Natural killer cell treated with Interleukin-12 subunit alpha and Interleukin-12 subunit beta and Interleukin-15 and Interleukin-18, amount 100 ng/mL, for 72 hours (primary cell): ENCODE results near the gene PDIA5. TPM values are rescaled to one million over a fixed set of nuclear protein-coding genes. Genes with fewer than 3 reads are reported as not detected.

Source experiments
- ATAC-seq, 2 donors: fragments of 150-1000 bp; cut with Tn5 transposase in 1 of 2; sonication (Bioruptor Pico), chemical (Tn5 transposase) in 1 of 2; 2 replicates each; pipeline ENCODE4 v1.10.0; 2021
- DNase-seq: peaks from one replicate; pipeline ENCODE4 v3.0.0; 2022; ENCODE audit warnings: low spot score
- H3K27ac Mint-ChIP-seq, 2 donors: 1 replicate in 1 of 2; 2 replicates in 1 of 2; pipeline ENCODE4 v1.8.0; 2022; ENCODE audit warnings: mixed read lengths in 2 of 2, mild to moderate bottlenecking in 1 of 2, moderate library complexity in 1 of 2
- H3K27me3 Mint-ChIP-seq, 2 donors: 1 replicate in 1 of 2; 2 replicates in 1 of 2; pipeline ENCODE4 v1.8.0; 2022; ENCODE audit warnings: mixed read lengths in 2 of 2
- H3K36me3 Mint-ChIP-seq: one replicate; pipeline ENCODE4 v1.8.0; 2022; ENCODE audit warnings: mixed read lengths
- H3K4me1 Mint-ChIP-seq, 2 donors: 1 replicate in 1 of 2; 2 replicates in 1 of 2; pipeline ENCODE4 v1.8.0; 2022; ENCODE audit warnings: low read depth in 2 of 2, mixed read lengths in 2 of 2, mild to moderate bottlenecking in 1 of 2
- H3K4me3 Mint-ChIP-seq: one replicate; pipeline ENCODE4 v1.8.0; 2022; ENCODE audit warnings: mixed read lengths
- H3K9me3 Mint-ChIP-seq: 2 replicates; pipeline ENCODE4 v1.8.0; 2022; ENCODE audit warnings: mixed read lengths
- total RNA-seq, 2 donors: library from RNA; stranded (reverse); gene quantifications; one replicate each; pipeline ENCODE4 v1.2.3, GENCODE V29; 2022

The PDIA5 gene
- total RNA-seq, 2 donors from 2014 or later: 10.3 to 33.3 TPM

DNA sequence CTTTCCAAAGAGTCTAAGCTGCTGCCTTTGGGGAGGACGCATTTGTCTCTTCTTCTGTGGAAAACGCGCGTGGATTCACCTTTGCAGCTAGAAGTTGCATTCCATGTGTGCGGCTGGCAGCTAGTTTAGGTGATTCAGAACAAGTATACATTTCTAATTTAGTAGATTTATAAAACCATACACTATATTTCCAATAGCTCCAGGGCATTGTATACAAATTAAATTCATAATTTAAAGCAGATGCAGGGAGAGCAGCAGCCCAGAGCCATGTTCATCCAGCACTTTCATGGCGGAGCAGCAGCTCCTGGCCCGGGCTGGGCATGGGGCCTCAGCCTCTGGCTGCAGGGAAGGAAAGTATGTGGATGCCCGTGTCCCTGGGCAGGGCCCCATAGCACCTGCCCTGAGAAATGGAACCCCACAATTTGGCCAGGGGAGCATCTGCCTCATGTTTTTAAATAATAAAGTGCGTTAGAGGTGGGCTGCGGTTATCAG lies 92.1 kb downstream of the PDIA5 start:
- no peaks in the 10 kb centered on the region for H3K9me3 Mint-ChIP-seq
- no peak overlapping the region for H3K4me3 Mint-ChIP-seq
- DNase-seq (no peak), ATAC-seq (no peak)
- H3K27ac Mint-ChIP-seq: no peak overlapping the region
- H3K4me1 Mint-ChIP-seq: no peaks in the 10 kb centered on the region
- H3K36me3 Mint-ChIP-seq: no peaks in the 10 kb centered on the region
- no peaks in the 10 kb centered on the region for H3K27me3 Mint-ChIP-seq

DNA sequence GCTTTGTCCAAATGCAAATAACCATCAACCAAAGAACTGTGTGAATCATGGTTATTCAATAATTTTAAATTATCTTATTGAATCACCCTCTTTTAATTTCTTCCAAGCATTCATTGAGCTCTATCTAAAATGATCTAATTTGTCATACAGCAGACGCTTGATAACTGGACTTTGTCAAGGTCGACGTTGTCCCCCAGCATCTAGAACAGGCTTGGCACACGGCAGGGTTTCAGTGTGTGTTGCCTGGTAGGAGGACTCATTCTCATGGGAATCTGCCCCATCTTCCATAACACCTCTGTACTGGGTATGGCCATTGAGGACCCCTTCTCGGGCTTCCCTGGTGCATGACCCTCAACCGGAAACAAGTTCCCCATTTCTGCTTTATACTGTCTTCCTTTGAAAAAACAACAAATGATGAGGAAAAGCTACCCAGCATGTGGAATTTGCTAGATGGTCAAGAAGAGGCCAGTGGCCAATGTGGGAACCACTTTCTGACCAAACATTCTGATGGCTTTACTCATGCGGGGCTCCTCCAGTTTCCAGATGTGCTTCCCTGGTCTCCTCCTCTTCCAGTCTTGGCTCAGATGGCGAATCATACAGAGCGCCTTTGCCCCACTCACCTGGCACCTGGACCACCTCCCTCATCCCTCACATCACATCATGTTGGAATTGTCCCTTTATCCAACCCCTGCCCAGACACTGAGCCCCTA lies 93.3 kb downstream of the PDIA5 start:
- Mint-ChIP-seq H3K4me1 (no peaks in the 10 kb centered on the region), H3K4me3 (no peak overlapping the region), H3K36me3 (peaks cover 4% of the 10 kb centered on the region), H3K9me3 (no peaks in the 10 kb centered on the region), H3K27me3 (no peaks in the 10 kb centered on the region), H3K27ac (no peak overlapping the region)
- no peak for ATAC-seq
- no peak for DNase-seq

- ATAC-seq (no peak), DNase-seq (no peak)
- H3K4me3 Mint-ChIP-seq: no peak overlapping the region
- no peaks in the 10 kb centered on the region for H3K4me1 Mint-ChIP-seq
- H3K9me3 Mint-ChIP-seq: no peaks in the 10 kb centered on the region
- H3K36me3 Mint-ChIP-seq: peaks cover 7% of the 10 kb centered on the region
- H3K27ac Mint-ChIP-seq: no peak overlapping the region
- H3K27me3 Mint-ChIP-seq: no peaks in the 10 kb centered on the region
These were observed 94.3 kb downstream of the PDIA5 start for GRCh38 chr3:123161167-123161566.

GRCh38 chr3:123163141-123163540 lies 96.3 kb downstream of the PDIA5 start:
- no peak overlapping the region for H3K27ac Mint-ChIP-seq
- DNase-seq: no peak

GRCh38 chr3:123165163-123165562 lies 98.3 kb downstream of the PDIA5 start:
- Mint-ChIP-seq H3K27ac (no peak overlapping the region), H3K4me1 (no peaks in the 10 kb centered on the region), H3K27me3 (no peaks in the 10 kb centered on the region), H3K9me3 (no peaks in the 10 kb centered on the region), H3K4me3 (no peak overlapping the region), H3K36me3 (peaks cover 7% of the 10 kb centered on the region)
- DNase-seq (no peak), ATAC-seq (no peak)

More at GRCh38 chr3:123163141-123163540, 96.3 kb downstream of the PDIA5 start:
- no peaks in the 10 kb centered on the region for H3K9me3 Mint-ChIP-seq
- H3K4me1 Mint-ChIP-seq: no peaks in the 10 kb centered on the region
- peaks cover 7% of the 10 kb centered on the region for H3K36me3 Mint-ChIP-seq
- no peaks in the 10 kb centered on the region for H3K27me3 Mint-ChIP-seq
- no peak for ATAC-seq
- no peak overlapping the region for H3K4me3 Mint-ChIP-seq

DNA sequence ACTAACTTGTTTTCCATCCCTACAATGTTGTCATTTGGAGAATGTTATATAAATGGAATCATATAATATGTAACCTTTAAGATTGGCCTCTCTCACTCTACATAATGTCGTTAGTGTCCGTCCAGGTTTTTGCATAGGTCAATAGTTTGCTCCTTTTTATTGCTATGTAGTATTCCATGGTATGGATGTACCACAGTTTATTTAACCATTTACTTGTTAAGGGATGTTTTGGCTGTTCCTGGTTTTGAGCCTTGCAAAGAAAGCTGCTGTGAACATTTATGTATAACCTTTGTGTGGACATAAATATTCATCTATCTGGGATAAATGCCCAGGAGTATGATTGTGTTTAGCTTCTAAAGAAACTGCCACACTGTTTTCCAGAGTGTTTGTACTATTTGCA lies 100.9 kb downstream of the PDIA5 start:
- H3K4me3 Mint-ChIP-seq: no peak overlapping the region
- no peak for ATAC-seq
- no peak overlapping the region for H3K27ac Mint-ChIP-seq
- H3K4me1 Mint-ChIP-seq: no peaks in the 10 kb centered on the region
- DNase-seq: no peak
- H3K27me3 Mint-ChIP-seq: no peaks in the 10 kb centered on the region
- H3K9me3 Mint-ChIP-seq: no peaks in the 10 kb centered on the region
- H3K36me3 Mint-ChIP-seq: peaks cover 7% of the 10 kb centered on the region

- H3K4me1 Mint-ChIP-seq: no peaks in the 10 kb centered on the region
- H3K27me3 Mint-ChIP-seq: no peaks in the 10 kb centered on the region
- ATAC-seq: no peak
- H3K27ac Mint-ChIP-seq: no peak overlapping the region
- H3K36me3 Mint-ChIP-seq: peaks cover 7% of the 10 kb centered on the region
- H3K9me3 Mint-ChIP-seq: no peaks in the 10 kb centered on the region
- no peak overlapping the region for H3K4me3 Mint-ChIP-seq
- no peak for DNase-seq
These were observed 101.3 kb downstream of the PDIA5 start for GRCh38 chr3:123168122-123168521.

GRCh38 chr3:123168605-123169004 lies 101.8 kb downstream of the PDIA5 start:
- Mint-ChIP-seq H3K4me3 (no peak overlapping the region), H3K9me3 (no peaks in the 10 kb centered on the region), H3K4me1 (no peaks in the 10 kb centered on the region), H3K27ac (no peak overlapping the region), H3K27me3 (peaks cover 0 to 1% of the 10 kb centered on the region in 2 donors), H3K36me3 (peaks cover 7% of the 10 kb centered on the region)
- ATAC-seq (no peak), DNase-seq (no peak)

- DNase-seq: no peak
- Mint-ChIP-seq H3K27ac (no peak overlapping the region), H3K36me3 (peaks cover 7% of the 10 kb centered on the region), H3K4me3 (no peak overlapping the region), H3K4me1 (no peaks in the 10 kb centered on the region), H3K9me3 (no peaks in the 10 kb centered on the region), H3K27me3 (peaks cover 3 to 7% of the 10 kb centered on the region in 2 donors)
- peak; percentile 13 to 28 for ATAC-seq
These were observed 102.7 kb downstream of the PDIA5 start for GRCh38 chr3:123169492-123169929.

DNA sequence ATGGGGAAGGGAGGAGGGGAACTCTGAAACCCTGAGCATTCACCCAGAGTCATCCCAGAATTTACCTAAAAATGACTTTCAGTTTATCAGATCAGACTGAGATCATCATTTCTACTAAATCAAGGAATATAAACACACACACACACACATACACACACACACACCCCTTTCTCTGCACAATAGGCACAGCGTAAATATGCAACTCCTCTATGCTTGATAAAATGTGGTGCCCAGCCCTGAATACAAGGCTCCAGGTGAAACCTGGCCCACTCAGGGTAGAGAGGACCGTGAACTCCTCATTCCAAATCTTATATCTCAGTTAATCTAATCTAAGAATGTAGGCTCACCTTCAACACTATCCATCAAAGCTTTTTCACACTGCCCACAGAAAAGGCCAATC lies 103.1 kb downstream of the PDIA5 start:
- H3K4me1 Mint-ChIP-seq: no peaks in the 10 kb centered on the region
- H3K27ac Mint-ChIP-seq: no peak overlapping the region
- H3K36me3 Mint-ChIP-seq: peaks cover 4% of the 10 kb centered on the region
- no peak overlapping the region for H3K4me3 Mint-ChIP-seq
- H3K27me3 Mint-ChIP-seq: peaks cover 5 to 7% of the 10 kb centered on the region in 2 donors
- no peaks in the 10 kb centered on the region for H3K9me3 Mint-ChIP-seq
- ATAC-seq (peak in 1 of 2 donors; percentile 40), DNase-seq (no peak)

- no peak for DNase-seq
- Mint-ChIP-seq H3K27ac (no peak overlapping the region), H3K9me3 (no peaks in the 10 kb centered on the region), H3K27me3 (peaks cover 4 to 5% of the 10 kb centered on the region in 2 donors), H3K36me3 (no peaks in the 10 kb centered on the region), H3K4me3 (no peak overlapping the region), H3K4me1 (no peaks in the 10 kb centered on the region)
- no peak for ATAC-seq
These were observed 114.0 kb downstream of the PDIA5 start for GRCh38 chr3:123180791-123181190.

DNA sequence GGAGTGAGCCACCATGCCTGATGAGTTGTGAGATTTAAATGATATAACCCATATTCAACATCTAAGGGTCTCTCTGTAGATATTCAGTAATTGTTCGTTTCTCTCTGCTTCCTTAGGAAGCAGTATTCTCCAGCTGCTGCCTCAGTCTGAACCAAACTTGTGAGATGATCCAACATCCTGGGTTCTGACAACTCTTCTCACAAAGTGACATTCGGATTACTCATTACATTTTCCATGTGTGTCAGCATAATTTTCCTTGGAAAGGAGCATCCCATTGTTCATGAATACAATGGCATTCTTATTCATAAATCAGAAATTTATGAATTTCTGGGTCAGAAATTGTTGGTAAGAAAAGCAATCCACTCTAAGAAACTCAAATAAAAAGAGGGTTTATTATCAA lies 119.9 kb downstream of the PDIA5 start:
- H3K27me3 Mint-ChIP-seq: peaks cover 7 to 13% of the 10 kb centered on the region in 2 donors
- no peaks in the 10 kb centered on the region for H3K9me3 Mint-ChIP-seq
- DNase-seq (no peak), ATAC-seq (no peak)
- H3K36me3 Mint-ChIP-seq: no peaks in the 10 kb centered on the region
- H3K4me1 Mint-ChIP-seq: no peaks in the 10 kb centered on the region
- no peak overlapping the region for H3K4me3 Mint-ChIP-seq
- no peak overlapping the region for H3K27ac Mint-ChIP-seq

DNA sequence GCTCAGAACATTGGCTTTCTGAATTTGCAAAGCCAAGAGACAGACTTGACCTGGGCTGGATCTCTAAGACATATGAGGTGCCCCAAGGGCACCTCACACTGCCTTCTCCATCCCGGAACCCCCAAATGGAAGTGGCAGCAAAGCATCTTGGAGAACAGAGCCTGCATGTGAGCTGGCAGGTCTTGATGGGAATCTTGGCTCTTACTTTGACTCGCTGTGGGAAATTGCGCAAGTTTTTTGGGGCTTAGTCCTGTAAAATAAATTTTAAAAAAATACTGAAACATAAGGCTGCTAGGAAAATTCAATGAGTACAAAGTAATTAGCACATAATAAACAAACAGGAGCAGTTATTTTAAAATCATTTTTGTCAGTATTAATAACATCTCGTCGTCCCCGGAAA lies 121.2 kb downstream of the PDIA5 start:
- Mint-ChIP-seq H3K9me3 (no peaks in the 10 kb centered on the region), H3K36me3 (no peaks in the 10 kb centered on the region), H3K4me3 (no peak overlapping the region), H3K4me1 (no peaks in the 10 kb centered on the region), H3K27me3 (peaks cover 11 to 13% of the 10 kb centered on the region in 2 donors), H3K27ac (no peak overlapping the region)
- DNase-seq (no peak), ATAC-seq (no peak)

GRCh38 chr3:123193448-123194101 lies 126.8 kb downstream of the PDIA5 start:
- no peak for ATAC-seq
- Mint-ChIP-seq H3K27ac (no peak overlapping the region), H3K4me3 (no peak overlapping the region), H3K27me3 (peaks cover 7 to 16% of the 10 kb centered on the region in 2 donors), H3K4me1 (no peaks in the 10 kb centered on the region), H3K9me3 (no peaks in the 10 kb centered on the region), H3K36me3 (no peaks in the 10 kb centered on the region)
- no peak for DNase-seq
